Chondrocyte (in vitro differentiated cells): ENCODE measurements around the gene ZFP69. TPM values are rescaled to one million over a fixed set of nuclear protein-coding genes. Genes with fewer than 3 reads are reported as not detected.

Source experiments
- DNase-seq: peaks from one replicate; pipeline ENCODE4 v3.0.0; 2021; ENCODE audit warnings: mixed read lengths, low spot score
- H3K27ac Mint-ChIP-seq: one replicate; pipeline ENCODE4 v1.8.0; 2021; ENCODE audit warnings: mild to moderate bottlenecking, moderate library complexity, mixed read lengths; ENCODE audit not compliant: unreplicated experiment
- H3K27me3 Mint-ChIP-seq: 2 replicates; pipeline ENCODE4 v1.8.0; 2021; ENCODE audit warnings: low read depth, mixed read lengths
- H3K36me3 Mint-ChIP-seq: 2 replicates; pipeline ENCODE4 v1.8.0; 2021; ENCODE audit warnings: low read depth, mixed read lengths
- H3K4me1 Mint-ChIP-seq: 2 replicates; pipeline ENCODE4 v1.8.0; 2021; ENCODE audit warnings: low read depth, mild to moderate bottlenecking, mixed read lengths
- H3K4me3 Mint-ChIP-seq: one replicate; pipeline ENCODE4 v1.8.0; 2021; ENCODE audit warnings: mild to moderate bottlenecking, moderate library complexity, mixed read lengths; ENCODE audit not compliant: unreplicated experiment
- H3K9me3 Mint-ChIP-seq: 2 replicates; pipeline ENCODE4 v1.8.0; 2021; ENCODE audit warnings: low read depth, mixed read lengths
- CTCF ChIP-seq: fragments of 200-600 bp; sonication (generic); IDR thresholded peaks from 2 replicates; pipeline ENCODE4 v1.5.0; 2021; ENCODE audit warnings: antibody characterized with exemption, mild to moderate bottlenecking, moderate library complexity
- total RNA-seq: library from RNA; stranded (reverse); gene quantifications from 3 replicates; pipeline ENCODE4 v1.2.1, GENCODE V29; 2021

Gene ZFP69
- total RNA-seq, 1 donor from 2014 or later = 4.5 TPM

GRCh38 chr1:40532844-40533424 is 55.8 kb downstream of the ZFP69 start:
- peaks cover 3% of the 10 kb centered on the region for H3K9me3 Mint-ChIP-seq
- TF ChIP-seq CTCF = peak; percentile 80
- no peaks in the 10 kb centered on the region for H3K27me3 Mint-ChIP-seq
- no peak for DNase-seq
- H3K4me1 Mint-ChIP-seq = peaks cover 27% of the 10 kb centered on the region
- no peak overlapping the region for H3K27ac Mint-ChIP-seq
- H3K4me3 Mint-ChIP-seq = peak overlapping the region; percentile 95
- peaks cover 1% of the 10 kb centered on the region for H3K36me3 Mint-ChIP-seq

GRCh38 chr1:40534589-40534988 is 57.5 kb downstream of the ZFP69 start:
- Mint-ChIP-seq H3K9me3 (peaks cover 3% of the 10 kb centered on the region), H3K27ac (no peak overlapping the region), H3K36me3 (peaks cover 1% of the 10 kb centered on the region), H3K4me3 (no peak overlapping the region), H3K27me3 (no peaks in the 10 kb centered on the region), H3K4me1 (peaks cover 27% of the 10 kb centered on the region)
- no peak for DNase-seq
- TF ChIP-seq CTCF = no peak

GRCh38 chr1:40535732-40536131 is 58.6 kb downstream of the ZFP69 start:
- H3K4me3 Mint-ChIP-seq = no peak overlapping the region
- peaks cover 23% of the 10 kb centered on the region for H3K4me1 Mint-ChIP-seq
- DNase-seq = no peak
- H3K27me3 Mint-ChIP-seq = no peaks in the 10 kb centered on the region
- H3K36me3 Mint-ChIP-seq = peaks cover 1% of the 10 kb centered on the region
- no peak overlapping the region for H3K27ac Mint-ChIP-seq
- H3K9me3 Mint-ChIP-seq = peaks cover 3% of the 10 kb centered on the region
- TF ChIP-seq CTCF = no peak

GRCh38 chr1:40539338-40539737 is 62.2 kb downstream of the ZFP69 start:
- Mint-ChIP-seq H3K4me1 (no peaks in the 10 kb centered on the region), H3K27ac (no peak overlapping the region), H3K4me3 (no peak overlapping the region), H3K27me3 (no peaks in the 10 kb centered on the region), H3K36me3 (peaks cover 14% of the 10 kb centered on the region), H3K9me3 (no peaks in the 10 kb centered on the region)
- no peak for DNase-seq
- no peak for TF ChIP-seq CTCF

Other genes starting within 250 kb of the ZFP69 start
- not detected in 3 replicates for gene TMCO2, start 229.4 kb upstream of the ZFP69 start, total RNA-seq
- 49.5 to 62.3 TPM (median 49.6 TPM) in 3 replicates for gene ZMPSTE24, start 219.1 kb upstream of the ZFP69 start, total RNA-seq
- gene COL9A2, start 160.0 kb upstream of the ZFP69 start, total RNA-seq = 4.9 to 10.4 TPM (median 9.9 TPM) in 3 replicates
- 14.0 to 16.8 TPM (median 15.5 TPM) in 3 replicates for gene SMAP2, start 103.6 kb upstream of the ZFP69 start, total RNA-seq
- 7.4 to 13.4 TPM (median 11.9 TPM) in 3 replicates for gene ZFP69B, start 26.8 kb upstream of the ZFP69 start, total RNA-seq
- 13.1 to 15.0 TPM (median 14.0 TPM) in 3 replicates for gene EXO5, start 31.5 kb downstream of the ZFP69 start, total RNA-seq
- 3.5 to 5.2 TPM (median 4.8 TPM) in 3 replicates for gene ZNF684, start 54.3 kb downstream of the ZFP69 start, total RNA-seq
- 4.8 to 26.3 TPM (median 26.0 TPM) in 3 replicates for gene RIMS3, start 188.4 kb downstream of the ZFP69 start, total RNA-seq
- gene NFYC, start 214.4 kb downstream of the ZFP69 start, total RNA-seq = 34.2 to 49.2 TPM (median 35.8 TPM) in 3 replicates